HT-29 (cell line): Measurements from ENCODE around the gene FABP3. TPM values are rescaled to one million over a fixed set of nuclear protein-coding genes. Genes with fewer than 3 reads are reported as not detected.

Experiments
- DNase-seq: peaks from one replicate; pipeline ENCODE4 v3.0.0-alpha.2; 2015; ENCODE audit warnings: low spot score
- total RNA-seq: library from RNA; depleted of rRNA; stranded (reverse); fragments of >200 nt; shearing (Covaris generic); gene quantifications from 2 replicates; pipeline ENCODE4 v1.2.3, GENCODE V29; 2014

Gene FABP3
- total RNA-seq, 1 experiment from 2014 or later: not detected

GRCh38 chr1:31372751-31373055 is 173 bp downstream of the FABP3 start:
- no peak for DNase-seq

- no peak for DNase-seq
These were observed 825 bp downstream of the FABP3 start for GRCh38 chr1:31372051-31372450.

- no peak for DNase-seq
These were observed 1.5 kb downstream of the FABP3 start for GRCh38 chr1:31371121-31371959.

- DNase-seq: no peak
These were observed 2.3 kb downstream of the FABP3 start for GRCh38 chr1:31370565-31370964.

- no peak for DNase-seq
These were observed 2.9 kb downstream of the FABP3 start for GRCh38 chr1:31370021-31370420.

- DNase-seq: no peak
These were observed 4.2 kb downstream of the FABP3 start for GRCh38 chr1:31368611-31369107.

GRCh38 chr1:31366796-31367195 is 6.1 kb downstream of the FABP3 start:
- no peak for DNase-seq

- DNase-seq: no peak
These were observed 8.2 kb downstream of the FABP3 start for GRCh38 chr1:31364561-31365250.

GRCh38 chr1:31362032-31362431 is 10.8 kb downstream of the FABP3 start:
- no peak for DNase-seq

GRCh38 chr1:31361607-31362006 is 11.3 kb downstream of the FABP3 start:
- no peak for DNase-seq

GRCh38 chr1:31356427-31356826 is 16.4 kb downstream of the FABP3 start:
- DNase-seq: no peak

GRCh38 chr1:31354283-31354682 is 18.6 kb downstream of the FABP3 start:
- no peak for DNase-seq

GRCh38 chr1:31348449-31348848 is 24.4 kb downstream of the FABP3 start:
- no peak for DNase-seq

- DNase-seq: no peak
These were observed 26.1 kb downstream of the FABP3 start for GRCh38 chr1:31346785-31347184.

- no peak for DNase-seq
These were observed 27.2 kb downstream of the FABP3 start for GRCh38 chr1:31345635-31346034.

- DNase-seq: no peak
These were observed 28.4 kb downstream of the FABP3 start for GRCh38 chr1:31344503-31344902.

GRCh38 chr1:31336687-31337467 is 36.0 kb downstream of the FABP3 start:
- DNase-seq: no peak

- peak; percentile 63 for DNase-seq
These were observed 37.9 kb downstream of the FABP3 start for GRCh38 chr1:31335007-31335406.

- DNase-seq: no peak
These were observed 45.5 kb downstream of the FABP3 start for GRCh38 chr1:31327381-31327780.

- no peak for DNase-seq
These were observed 46.4 kb downstream of the FABP3 start for GRCh38 chr1:31326461-31326860.

- DNase-seq: no peak
These were observed 47.9 kb downstream of the FABP3 start for GRCh38 chr1:31324992-31325391.

GRCh38 chr1:31324093-31324492 is 48.8 kb downstream of the FABP3 start:
- DNase-seq: no peak
